WTC11 (cell line): ENCODE measurements around the gene OR2A2.

ENCODE experiments used
- PRDM15 ChIP-seq: sonication (generic); formaldehyde crosslinking; IDR thresholded peaks from 2 replicates; pipeline ENCODE4 v1.8.0; 2022; ENCODE audit warnings: missing genetic modification reagents
- TEAD1 ChIP-seq: sonication (generic); formaldehyde crosslinking; IDR thresholded peaks from 2 replicates; pipeline ENCODE4 v1.8.0; 2022; ENCODE audit warnings: mild to moderate bottlenecking, missing genetic modification reagents
- ZNF121 ChIP-seq: sonication (generic); formaldehyde crosslinking; IDR thresholded peaks from 2 replicates; pipeline ENCODE4 v1.8.0; 2023; ENCODE audit warnings: missing genetic modification reagents

GRCh38 chr7:144158861-144159260 is 49.5 kb downstream of the OR2A2 start:
- TF ChIP-seq TEAD1 (CRISPR knock-in tag) (no peak), PRDM15 (CRISPR knock-in tag) (no peak), ZNF121 (CRISPR knock-in tag) (no peak)
